HepG2 (cell line): Measurements from ENCODE around the gene YIF1B. TPM values are rescaled to one million over a fixed set of nuclear protein-coding genes. Genes with fewer than 3 reads are reported as not detected.

Source experiments
- ATAC-seq: fragments of 200-7000 bp; cut with Tn5 transposase; 3 replicates; pipeline ENCODE4 v1.9.1; 2020; ENCODE audit warnings: mild to moderate bottlenecking, moderate library complexity
- BruUV-seq: library from RNA; stranded (reverse); fragments of 400-500 nt; replicated peaks from 2 replicates; lab custom pipeline; 2021; lab: Mats Ljungman, UMichigan
- CTCF ChIA-PET: fragments of 300-600 bp; formaldehyde crosslinking; extraction: SDS; loops from one replicate; lab custom pipeline; 2021; ENCODE audit warnings: low total read pairs, inconsistent platforms, low intra/inter-chr PET ratio; lab: Yijun Ruan, JAX
- POLR2A ChIA-PET: fragments of 350-600 bp; sonication (Branson Sonifier 250); formaldehyde crosslinking; loops from one replicate; lab custom pipeline; 2020; ENCODE audit warnings: antibody characterized with exemption, inconsistent platforms; lab: Yijun Ruan, JAX
- DNase-seq: peaks from one replicate; pipeline ENCODE4 v3.0.0-alpha.2; 2015; ENCODE audit warnings: low spot score
- FAIRE-seq: peaks from 3 replicates; lab custom pipeline; 2011; peaks lifted over from hg19 to GRCh38; lab: Jason Lieb, UNC
- H2AFZ ChIP-seq: one replicate; pipeline ENCODE4 v1.6.1; 2011; ENCODE audit warnings: low read length, inconsistent platforms
- H3K27ac ChIP-seq: fragments of 300-600 bp; 3 replicates; pipeline ENCODE4 v1.8.0; 2011; ENCODE audit warnings: mixed run types, mild to moderate bottlenecking, mixed read lengths, low read length, inconsistent platforms; ENCODE audit not compliant: insufficient read depth; ENCODE audit errors: extremely low read length
- H3K27me3 ChIP-seq, 2 experiments: fragments of 200-600 bp in 1 of 2; 2 replicates in 1 of 2; 3 replicates in 1 of 2; pipeline versions ENCODE4 v1.6.0 to v1.8.0; 2011; ENCODE audit warnings: low read length in 2 of 2, mild to moderate bottlenecking in 2 of 2, moderate library complexity in 2 of 2, inconsistent platforms in 1 of 2; ENCODE audit not compliant: insufficient read depth in 2 of 2, control insufficient read depth in 1 of 2
- H3K36me3 ChIP-seq, 2 experiments: fragments of 200-600 bp in 1 of 2; replicated peaks in 1 of 2; 2 replicates in 1 of 2; 3 replicates in 1 of 2; pipeline versions ENCODE4 v1.5.1 to v1.8.0; 2011; ENCODE audit warnings: low read length in 2 of 2, inconsistent platforms in 1 of 2; ENCODE audit not compliant: insufficient read depth in 2 of 2, control insufficient read depth in 1 of 2
- H3K4me1 ChIP-seq: 2 replicates; pipeline ENCODE4 v1.5.1; 2012; ENCODE audit warnings: low read length, inconsistent platforms; ENCODE audit not compliant: insufficient read depth
- H3K4me2 ChIP-seq: 2 replicates; pipeline ENCODE4 v1.6.0; 2011; ENCODE audit warnings: low read depth, low read length, inconsistent platforms
- H3K4me3 ChIP-seq, 3 experiments: fragments of 200-600 bp in 1 of 3; sonication (generic), shearing (Covaris generic) in 1 of 3; replicated peaks in 1 of 3; 2 replicates each; pipeline ENCODE4 v1.5.1; 2011 to 2016; ENCODE audit warnings: low read length in 3 of 3, inconsistent platforms in 2 of 3, low read depth in 2 of 3, mild to moderate bottlenecking in 2 of 3, control low read depth in 1 of 3, mixed read lengths in 1 of 3; ENCODE audit not compliant: insufficient read depth in 1 of 3
- H3K79me2 ChIP-seq: one replicate; pipeline ENCODE4 v1.6.1; 2011; ENCODE audit warnings: low read length, inconsistent platforms; ENCODE audit not compliant: insufficient read depth
- H3K9ac ChIP-seq: 2 replicates; pipeline ENCODE4 v1.6.0; 2011; ENCODE audit warnings: mild to moderate bottlenecking, low read depth, low read length, inconsistent platforms; ENCODE audit not compliant: insufficient read depth
- H3K9me3 ChIP-seq: 2 replicates; pipeline ENCODE4 v1.5.1; 2012; ENCODE audit warnings: mild to moderate bottlenecking, low read length
- H4K20me1 ChIP-seq: 2 replicates; pipeline ENCODE4 v1.6.0; 2011; ENCODE audit warnings: inconsistent platforms, mild to moderate bottlenecking, low read length, moderate library complexity; ENCODE audit not compliant: insufficient read depth
- GATAD2A ChIP-seq: IDR thresholded peaks from 2 replicates; pipeline ENCODE4 v1.6.1; 2016
- HNRNPLL ChIP-seq: fragments of 200-400 bp; formaldehyde crosslinking; IDR thresholded peaks from 2 replicates; pipeline ENCODE4 v1.6.1; 2017; ENCODE audit warnings: mild to moderate bottlenecking, low read depth, low read length; ENCODE audit not compliant: poor library complexity, severe bottlenecking
- IKZF4 ChIP-seq: sonication (generic); formaldehyde crosslinking; IDR thresholded peaks from 2 replicates; pipeline ENCODE4 v1.5.1; 2020; ENCODE audit warnings: borderline replicate concordance, mild to moderate bottlenecking, low read depth, missing genetic modification reagents; ENCODE audit errors: not compliant biosample characterization
- KAT8 ChIP-seq: IDR thresholded peaks from 2 replicates; pipeline ENCODE4 v1.6.1; 2016; ENCODE audit warnings: missing genetic modification reagents, missing compliant biosample characterization
- KLF12 ChIP-seq: sonication (generic); formaldehyde crosslinking; IDR thresholded peaks from 2 replicates; pipeline ENCODE4 v1.4.0; 2020; ENCODE audit warnings: missing genetic modification reagents, borderline replicate concordance
- NFATC3 ChIP-seq: sonication (generic); formaldehyde crosslinking; IDR thresholded peaks from 2 replicates; pipeline ENCODE4 v1.5.1; 2020; ENCODE audit warnings: mild to moderate bottlenecking, missing genetic modification reagents
- NFIB ChIP-seq: sonication (generic); formaldehyde crosslinking; IDR thresholded peaks from 2 replicates; pipeline ENCODE4 v1.9.0; 2021; ENCODE audit warnings: missing genetic modification reagents, mild to moderate bottlenecking, borderline replicate concordance
- POLR2A ChIP-seq, 2 experiments: IDR thresholded peaks; 2 replicates each; pipeline ENCODE4 v1.6.1; 2011; ENCODE audit warnings: low read depth in 2 of 2, low read length in 2 of 2, mild to moderate bottlenecking in 1 of 2, moderate library complexity in 1 of 2; ENCODE audit not compliant: insufficient read depth in 1 of 2
- RCOR2 ChIP-seq: IDR thresholded peaks from 2 replicates; pipeline ENCODE4 v1.6.1; 2016; ENCODE audit warnings: missing biosample characterization, missing genetic modification reagents
- SNRNP70 ChIP-seq: fragments of 200-400 bp; formaldehyde crosslinking; IDR thresholded peaks from 2 replicates; pipeline ENCODE4 v1.6.1; 2017; ENCODE audit warnings: mild to moderate bottlenecking, low read depth, low read length, moderate library complexity
- U2AF1 ChIP-seq: fragments of 200-400 bp; formaldehyde crosslinking; optimal IDR thresholded peaks from 2 replicates; pipeline ENCODE3; 2017; ENCODE audit warnings: mild to moderate bottlenecking, low read depth, low read length
- ZBTB7B ChIP-seq: sonication (generic); formaldehyde crosslinking; IDR thresholded peaks from 2 replicates; pipeline ENCODE4 v1.4.0; 2020; ENCODE audit warnings: missing genetic modification reagents
- ZKSCAN8 ChIP-seq: IDR thresholded peaks from 2 replicates; pipeline ENCODE4 v1.6.1; 2016; ENCODE audit warnings: borderline replicate concordance, missing genetic modification reagents, missing compliant biosample characterization
- ZNF263 ChIP-seq: sonication (generic); formaldehyde crosslinking; IDR thresholded peaks from 2 replicates; pipeline ENCODE4 v1.4.0; 2020; ENCODE audit warnings: missing genetic modification reagents
- ZNF75D ChIP-seq: sonication (generic); formaldehyde crosslinking; IDR thresholded peaks from 2 replicates; pipeline ENCODE4 v1.8.1; 2023; ENCODE audit warnings: missing genetic modification reagents, mild to moderate bottlenecking, borderline replicate concordance
- ZNF766 ChIP-seq: sonication (generic); formaldehyde crosslinking; IDR thresholded peaks from 2 replicates; pipeline ENCODE4 v1.5.0; 2020; ENCODE audit warnings: missing genetic modification reagents, borderline replicate concordance
- ZNF777 ChIP-seq: sonication (generic); formaldehyde crosslinking; IDR thresholded peaks from 2 replicates; pipeline ENCODE4 v1.4.0; 2020; ENCODE audit warnings: missing genetic modification reagents
- ZSCAN9 ChIP-seq: IDR thresholded peaks from 2 replicates; pipeline ENCODE4 v1.6.1; 2016; ENCODE audit warnings: borderline replicate concordance
- WGBS: methylation state at CpG from one replicate; pipeline ENCODE4 v1.1.6; 2017; ENCODE audit warnings: low lambda C conversion rate; 5-methylcytosine and 5-hydroxymethylcytosine counted together
- in situ Hi-C: cut with HindIII; loops from 2 replicates; pipeline ENCODE4 v1.10.0; 2017; ENCODE audit warnings: low pct_unique_long_range_greater_than_20kb; ENCODE audit not compliant: extremely low pct_ligation_motif_present
- intact Hi-C: fragments of 100-400 bp; cut with micrococcal nuclease; formaldehyde crosslinking; loops from one replicate; pipeline ENCODE4 v1.10.0; 2022; ENCODE audit not compliant: unreplicated experiment
- polyA plus RNA-seq, 8 experiments: library from polyadenylated mRNA; depleted of rRNA in 3 of 8; stranded (reverse) in 7 of 8; unstranded in 1 of 8; fragments of >200 nt; fragmentation: Illumina TruSeq in 4 of 8; extraction: Trizol in 4 of 8; gene quantifications; 2 replicates each; pipeline versions ENCODE4 v1.2.1 to v1.2.3, GENCODE V29; 2011 to 2016; ENCODE audit warnings: low read depth in 4 of 8, missing spikeins in 1 of 8, mixed read lengths in 1 of 8; ENCODE audit not compliant: insufficient read depth in 1 of 8
- total RNA-seq, 5 experiments: library from RNA; depleted of rRNA; stranded (reverse); fragments of >200 nt; fragmentation: Illumina TruSeq; extraction: Trizol; gene quantifications; 2 replicates each; pipeline ENCODE4 v1.2.3, GENCODE V29; 2016; ENCODE audit warnings: low read depth in 1 of 5
- TF ChIP-seq, protein P1 (sequence below): sonication (generic); formaldehyde crosslinking; IDR thresholded peaks from 2 replicates; pipeline ENCODE4 v1.9.0; 2021; ENCODE audit warnings: missing genetic modification reagents, borderline replicate concordance
- TF ChIP-seq, protein P2 (sequence below): sonication (generic); formaldehyde crosslinking; IDR thresholded peaks from 2 replicates; pipeline ENCODE4 v1.9.0; 2021; ENCODE audit warnings: missing genetic modification reagents, borderline replicate concordance
- TF ChIP-seq, protein P3 (sequence below): IDR thresholded peaks from 2 replicates; pipeline ENCODE4 v1.6.1; 2012; ENCODE audit warnings: inconsistent platforms

Gene YIF1B
- total and polyA plus RNA-seq, 2 of the 13 experiments (the other 11 are each of a cell fraction or from before 2014, with no cell fraction given): 41.4 to 85.2 TPM

DNA sequence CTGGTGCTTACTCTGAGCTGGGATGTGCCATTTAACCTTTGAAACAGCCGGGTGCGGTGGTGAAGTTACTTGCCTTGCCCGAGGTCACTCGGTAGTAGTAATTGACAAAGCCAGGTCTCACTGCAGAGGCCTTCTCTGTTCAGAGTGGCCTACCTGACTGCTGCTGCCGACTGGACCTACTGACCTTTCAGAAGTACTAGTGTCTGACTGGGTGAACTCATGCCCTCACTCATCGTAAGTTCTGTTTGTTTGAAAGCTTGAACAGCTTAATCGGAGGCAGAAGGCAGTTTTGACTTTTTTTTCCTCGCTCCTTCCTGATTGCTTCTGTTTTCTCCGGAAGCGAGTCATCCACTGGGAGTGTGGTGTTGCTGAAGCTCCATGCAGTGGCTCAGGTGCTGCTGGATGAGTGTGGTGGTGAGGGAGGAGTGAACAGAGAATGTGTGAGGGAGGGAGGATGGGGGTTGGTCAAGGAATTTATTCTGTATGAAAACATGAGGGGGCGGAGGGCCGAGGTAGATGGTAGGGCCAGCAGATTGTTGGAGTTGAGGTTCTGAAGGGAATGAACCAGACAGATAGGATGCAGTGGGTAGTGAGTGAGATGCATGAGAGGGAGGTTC lies 48.7 kb downstream of the YIF1B start:
- Histone ChIP-seq H3K36me3 (no peaks in the 10 kb centered on the region), H3K4me2 (peak overlapping the region; percentile 75), H3K27me3 (peaks cover 0 to 6% of the 10 kb centered on the region in 2 experiments; a peak in 2 of 5 replicates), H3K27ac (peak overlapping the region; percentile 39), H4K20me1 (no peaks in the 10 kb centered on the region), H3K4me1 (peaks cover 76% of the 10 kb centered on the region), H3K9ac (peak overlapping the region; percentile 55; the same call in 1 of the 2 replicates), H3K4me3 (peak overlapping the region; percentile 18 to 56 (median 48); a peak in 5 of 6 replicates), H3K79me2 (no peaks in the 10 kb centered on the region), H3K9me3 (no peaks in the 10 kb centered on the region), H2AFZ (peak overlapping the region; percentile 66)
- intact Hi-C loops: no loop called here
- CTCF ChIA-PET: no interaction called here
- BruUV-seq: no TSS peak
- peak; percentile 74 for ATAC-seq
- peak; percentile 39 for DNase-seq
- POLR2A ChIA-PET: interaction anchor here (0.9 kb wide), 1 partner anchor 107 kb away, joined by 5 read pairs; the partner anchor contains the start of gene PSMD8
- FAIRE-seq: peak; percentile 71
- WGBS: 1% methylated on average over 10 of the region's 12 CpGs
- in situ Hi-C loops: no loop called here
- TF ChIP-seq, protein P1, sequence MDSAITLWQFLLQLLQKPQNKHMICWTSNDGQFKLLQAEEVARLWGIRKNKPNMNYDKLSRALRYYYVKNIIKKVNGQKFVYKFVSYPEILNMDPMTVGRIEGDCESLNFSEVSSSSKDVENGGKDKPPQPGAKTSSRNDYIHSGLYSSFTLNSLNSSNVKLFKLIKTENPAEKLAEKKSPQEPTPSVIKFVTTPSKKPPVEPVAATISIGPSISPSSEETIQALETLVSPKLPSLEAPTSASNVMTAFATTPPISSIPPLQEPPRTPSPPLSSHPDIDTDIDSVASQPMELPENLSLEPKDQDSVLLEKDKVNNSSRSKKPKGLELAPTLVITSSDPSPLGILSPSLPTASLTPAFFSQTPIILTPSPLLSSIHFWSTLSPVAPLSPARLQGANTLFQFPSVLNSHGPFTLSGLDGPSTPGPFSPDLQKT (CRISPR knock-in tag): no peak
- TF ChIP-seq ZNF766 (CRISPR knock-in tag) (no peak), SNRNP70 (no peak), ZNF263 (CRISPR knock-in tag) (0 out of 2 replicates have a peak, but pooled peaks have one; percentile 17), HNRNPLL (no peak), RCOR2 (0 out of 2 replicates have a peak, but pooled peaks have one; percentile 45), ZKSCAN8 (CRISPR knock-in tag) (no peak), NFIB (CRISPR knock-in tag) (no peak), ZNF75D (CRISPR knock-in tag) (no peak), ZNF777 (CRISPR knock-in tag) (no peak), GATAD2A (peak; percentile 47; the same call in 1 of the 2 replicates), KAT8 (CRISPR knock-in tag) (0 out of 2 replicates have a peak, but pooled peaks have one; percentile 47), U2AF1 (no peak), NFATC3 (CRISPR knock-in tag) (no peak), ZSCAN9 (0 out of 2 replicates have a peak, but pooled peaks have one; percentile 21), POLR2A (IDR thresholded peaks at IDR 0.05; ENCODE audit: insufficient read depth in 1 of 2, low read depth in 2 of 2, low read length in 2 of 2) (no peak), KLF12 (CRISPR knock-in tag) (no peak), ZBTB7B (CRISPR knock-in tag) (0 out of 2 replicates have a peak, but pooled peaks have one; percentile 41), IKZF4 (no peak)
- TF ChIP-seq, protein P2, sequence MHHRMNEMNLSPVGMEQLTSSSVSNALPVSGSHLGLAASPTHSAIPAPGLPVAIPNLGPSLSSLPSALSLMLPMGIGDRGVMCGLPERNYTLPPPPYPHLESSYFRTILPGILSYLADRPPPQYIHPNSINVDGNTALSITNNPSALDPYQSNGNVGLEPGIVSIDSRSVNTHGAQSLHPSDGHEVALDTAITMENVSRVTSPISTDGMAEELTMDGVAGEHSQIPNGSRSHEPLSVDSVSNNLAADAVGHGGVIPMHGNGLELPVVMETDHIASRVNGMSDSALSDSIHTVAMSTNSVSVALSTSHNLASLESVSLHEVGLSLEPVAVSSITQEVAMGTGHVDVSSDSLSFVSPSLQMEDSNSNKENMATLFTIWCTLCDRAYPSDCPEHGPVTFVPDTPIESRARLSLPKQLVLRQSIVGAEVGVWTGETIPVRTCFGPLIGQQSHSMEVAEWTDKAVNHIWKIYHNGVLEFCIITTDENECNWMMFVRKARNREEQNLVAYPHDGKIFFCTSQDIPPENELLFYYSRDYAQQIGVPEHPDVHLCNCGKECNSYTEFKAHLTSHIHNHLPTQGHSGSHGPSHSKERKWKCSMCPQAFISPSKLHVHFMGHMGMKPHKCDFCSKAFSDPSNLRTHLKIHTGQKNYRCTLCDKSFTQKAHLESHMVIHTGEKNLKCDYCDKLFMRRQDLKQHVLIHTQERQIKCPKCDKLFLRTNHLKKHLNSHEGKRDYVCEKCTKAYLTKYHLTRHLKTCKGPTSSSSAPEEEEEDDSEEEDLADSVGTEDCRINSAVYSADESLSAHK (CRISPR knock-in tag): no peak
- TF ChIP-seq, protein P3, sequence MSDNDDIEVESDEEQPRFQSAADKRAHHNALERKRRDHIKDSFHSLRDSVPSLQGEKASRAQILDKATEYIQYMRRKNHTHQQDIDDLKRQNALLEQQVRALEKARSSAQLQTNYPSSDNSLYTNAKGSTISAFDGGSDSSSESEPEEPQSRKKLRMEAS: 0 out of 2 replicates have a peak, but pooled peaks have one; percentile 22
